GM21528 (cell line): ENCODE data around the gene ACCSL.

Experiments
- ATAC-seq: cut with Tn5 transposase; IDR thresholded peaks from one replicate; pipeline ENCODE4 v1.9.1; 2021; ENCODE audit warnings: mild to moderate bottlenecking, moderate library complexity; ENCODE audit not compliant: unreplicated experiment, low FRiP score

ACCSL gene

GRCh38 chr11:44049832-44050231 lies 2.1 kb downstream of the ACCSL start:
- ATAC-seq, result no peak

- ATAC-seq, result no peak
These were observed 3.4 kb downstream of the ACCSL start for GRCh38 chr11:44051171-44051570.

GRCh38 chr11:44057340-44057739 lies 9.6 kb downstream of the ACCSL start:
- no peak for ATAC-seq

GRCh38 chr11:44058275-44058674 lies 10.5 kb downstream of the ACCSL start:
- no peak for ATAC-seq

GRCh38 chr11:44065161-44065661 lies 17.4 kb downstream of the ACCSL start:
- ATAC-seq, result no peak

- ATAC-seq, result peak; percentile 98
These were observed 18.3 kb downstream of the ACCSL start, which contains the start of gene ACCS for GRCh38 chr11:44065841-44066731. ACCS (plus strand) TSS chr11:44066270; CDS start chr11:44067628, 1,358 bp downstream.

GRCh38 chr11:44066732-44067141 lies 19.0 kb downstream of the ACCSL start:
- ATAC-seq, result no peak

- ATAC-seq, result no peak
These were observed 19.5 kb downstream of the ACCSL start for GRCh38 chr11:44067266-44067665.

GRCh38 chr11:44068180-44068579 lies 20.4 kb downstream of the ACCSL start:
- no peak for ATAC-seq

GRCh38 chr11:44071157-44071556 lies 23.4 kb downstream of the ACCSL start:
- no peak for ATAC-seq

- ATAC-seq, result no peak
These were observed 25.2 kb downstream of the ACCSL start for GRCh38 chr11:44072757-44073658.

- no peak for ATAC-seq
These were observed 31.0 kb downstream of the ACCSL start for GRCh38 chr11:44078794-44079193.

- ATAC-seq, result no peak
These were observed 31.6 kb downstream of the ACCSL start for GRCh38 chr11:44079376-44079775.

- ATAC-seq, result no peak
These were observed 33.2 kb downstream of the ACCSL start for GRCh38 chr11:44080951-44081350.

GRCh38 chr11:44082645-44083044 lies 34.9 kb downstream of the ACCSL start:
- ATAC-seq, result no peak

GRCh38 chr11:44083433-44083832 lies 35.7 kb downstream of the ACCSL start:
- no peak for ATAC-seq

- ATAC-seq, result no peak
These were observed 36.1 kb downstream of the ACCSL start for GRCh38 chr11:44083906-44084305.

GRCh38 chr11:44085330-44085729 lies 37.5 kb downstream of the ACCSL start:
- ATAC-seq, result no peak

GRCh38 chr11:44088377-44088776 lies 40.6 kb downstream of the ACCSL start:
- ATAC-seq, result no peak

GRCh38 chr11:44088871-44089270 lies 41.1 kb downstream of the ACCSL start:
- ATAC-seq, result no peak

GRCh38 chr11:44090539-44090938 lies 42.8 kb downstream of the ACCSL start:
- no peak for ATAC-seq
